Gastrocnemius medialis (tissue), 4 donors: ENCODE data around the gene RAD51AP2. TPM values are rescaled to one million over a fixed set of nuclear protein-coding genes. Genes with fewer than 3 reads are reported as not detected.

Experiments used
- ATAC-seq, 2 donors: fragments of 150-250 bp; one replicate each; pipeline ENCODE4 v1.9.1; 2016
- DNase-seq, 2 donors: peaks; one replicate each; pipeline ENCODE4 v3.0.0-alpha.2; 2019
- H3K27ac ChIP-seq, 4 donors: fragments of 200-600 bp; sonication (generic); 1 replicate in 1 of 4; 2 replicates in 3 of 4; pipeline ENCODE4 v1.5.1; 2016 to 2018; ENCODE audit warnings: mild to moderate bottlenecking in 2 of 4, moderate library complexity in 1 of 4
- H3K27me3 ChIP-seq, 3 donors: fragments of 200-600 bp; sonication (generic) in 2 of 3; 1 replicate in 1 of 3; 2 replicates in 2 of 3; pipeline versions ENCODE4 v1.5.1 to v1.6.0; 2016 to 2019; ENCODE audit warnings: mild to moderate bottlenecking in 1 of 3, moderate library complexity in 1 of 3
- H3K36me3 ChIP-seq, 2 donors: fragments of 200-600 bp; sonication (generic) in 1 of 2; one replicate each; pipeline ENCODE4 v1.5.1; 2017 to 2018
- H3K4me1 ChIP-seq, 2 donors: fragments of 200-600 bp; sonication (generic) in 1 of 2; one replicate each; pipeline ENCODE4 v1.5.1; 2016 to 2017; ENCODE audit warnings: mild to moderate bottlenecking in 2 of 2
- H3K4me3 ChIP-seq, 4 donors: fragments of 200-600 bp; sonication (generic) in 3 of 4; 1 replicate in 1 of 4; 2 replicates in 3 of 4; pipeline ENCODE4 v1.5.1; 2016 to 2019; ENCODE audit warnings: mild to moderate bottlenecking in 2 of 4
- H3K9me3 ChIP-seq, 3 donors: fragments of 200-600 bp; sonication (generic) in 2 of 3; 1 replicate in 1 of 3; 2 replicates in 2 of 3; pipeline ENCODE4 v1.5.1; 2016 to 2019
- POLR2A ChIP-seq, 2 donors: fragments of 450-650 bp; IDR thresholded peaks; one replicate each; pipeline ENCODE4 v1.6.1; 2017; ENCODE audit warnings: antibody characterized with exemption in 2 of 2, mild to moderate bottlenecking in 2 of 2, moderate library complexity in 2 of 2
- in situ Hi-C, 4 donors: fragments of 200-750 bp; cut with MboI; loops; one replicate each; pipeline versions ENCODE4 v1.15.0 to v1.8.0; 2017; ENCODE audit warnings: low sequenced_read_pairs in 4 of 4
- intact Hi-C: fragments of 100-400 bp; cut with DNase I; formaldehyde crosslinking; loops from one replicate; pipeline ENCODE4 v1.15.1; 2023; ENCODE audit warnings: low total_unique reads
- total RNA-seq, 4 donors: library from RNA; depleted of rRNA; stranded (reverse); fragments of >200 nt; gene quantifications; one replicate each; pipeline versions ENCODE4 v1.1.0 to v1.2.3, GENCODE V29; 2016
- TF ChIP-seq, protein P1 (sequence below), 5 experiments: fragments of 450-650 bp in 3 of 5; fragments of 200-600 bp in 2 of 5; sonication (generic) in 2 of 5; IDR thresholded peaks in 4 of 5; conservative IDR thresholded peaks in 1 of 5; 1 replicate in 4 of 5; 2 replicates in 1 of 5; pipeline ENCODE4 v1.5.1; 2016 to 2019; ENCODE audit warnings: antibody characterized with exemption in 5 of 5, mild to moderate bottlenecking in 3 of 5, moderate library complexity in 3 of 5

RAD51AP2 gene
- total RNA-seq, 4 donors from 2014 or later, result not detected

DNA sequence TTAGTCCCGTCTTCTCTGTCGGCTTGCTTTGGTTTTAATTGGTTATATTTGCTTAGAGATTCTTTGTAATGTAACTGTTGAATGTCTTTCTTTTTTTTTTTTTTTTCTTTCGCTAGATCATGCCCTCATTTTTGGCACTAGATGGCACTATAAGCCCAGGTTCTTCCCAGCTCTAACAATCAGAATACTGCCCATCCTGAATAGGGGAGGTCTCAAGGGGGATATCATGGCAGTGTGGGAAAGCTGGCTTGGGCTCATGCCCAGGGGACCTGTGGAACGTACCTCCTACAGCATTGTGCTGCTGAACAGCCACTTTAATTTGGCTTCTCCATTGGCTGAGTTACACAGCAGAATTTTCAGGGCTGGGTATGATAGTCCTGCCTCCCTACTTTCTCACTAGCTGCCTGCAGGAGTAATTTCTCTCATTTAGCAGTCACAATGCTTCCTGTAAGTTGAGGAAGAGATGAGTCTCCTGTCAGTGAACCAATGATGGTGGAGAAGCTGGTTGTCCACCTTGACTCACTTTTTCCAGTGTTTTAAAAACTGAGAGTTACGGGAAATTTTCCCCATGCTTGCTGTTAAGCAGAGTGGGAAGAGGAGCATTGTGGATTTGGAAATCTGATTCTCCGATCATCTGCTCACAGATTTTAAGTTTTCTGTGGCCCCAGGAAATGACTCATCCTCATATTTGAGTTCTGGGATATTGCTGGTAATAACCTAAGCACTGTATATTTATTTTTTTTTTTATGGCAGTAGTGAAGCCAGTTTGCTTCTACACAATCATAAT is 47.2 kb downstream of the RAD51AP2 start:
- Histone ChIP-seq H3K4me1 (no peaks in the 10 kb centered on the region), H3K36me3 (no peaks in the 10 kb centered on the region), H3K9me3 (peaks cover 0 to 7% (median 0%) of the 10 kb centered on the region in 3 donors), H3K27me3 (no peaks in the 10 kb centered on the region), H3K27ac (no peak overlapping the region), H3K4me3 (no peak overlapping the region)
- ATAC-seq (no peak), DNase-seq (no peak)
- in situ Hi-C loops (no loop called here), intact Hi-C loops (loop anchor here (2.0 to 10.0 kb wide), 2 partner anchors 94 to 200 kb away; no protein-coding TSS in a partner anchor)
- TF ChIP-seq, protein P1, sequence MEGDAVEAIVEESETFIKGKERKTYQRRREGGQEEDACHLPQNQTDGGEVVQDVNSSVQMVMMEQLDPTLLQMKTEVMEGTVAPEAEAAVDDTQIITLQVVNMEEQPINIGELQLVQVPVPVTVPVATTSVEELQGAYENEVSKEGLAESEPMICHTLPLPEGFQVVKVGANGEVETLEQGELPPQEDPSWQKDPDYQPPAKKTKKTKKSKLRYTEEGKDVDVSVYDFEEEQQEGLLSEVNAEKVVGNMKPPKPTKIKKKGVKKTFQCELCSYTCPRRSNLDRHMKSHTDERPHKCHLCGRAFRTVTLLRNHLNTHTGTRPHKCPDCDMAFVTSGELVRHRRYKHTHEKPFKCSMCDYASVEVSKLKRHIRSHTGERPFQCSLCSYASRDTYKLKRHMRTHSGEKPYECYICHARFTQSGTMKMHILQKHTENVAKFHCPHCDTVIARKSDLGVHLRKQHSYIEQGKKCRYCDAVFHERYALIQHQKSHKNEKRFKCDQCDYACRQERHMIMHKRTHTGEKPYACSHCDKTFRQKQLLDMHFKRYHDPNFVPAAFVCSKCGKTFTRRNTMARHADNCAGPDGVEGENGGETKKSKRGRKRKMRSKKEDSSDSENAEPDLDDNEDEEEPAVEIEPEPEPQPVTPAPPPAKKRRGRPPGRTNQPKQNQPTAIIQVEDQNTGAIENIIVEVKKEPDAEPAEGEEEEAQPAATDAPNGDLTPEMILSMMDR (IDR thresholded peaks at IDR 0.05 in 4 of 5, conservative IDR thresholded peaks at IDR 0.05 in 1 of 5), result peak in 3 of 5 experiments; percentile 17 to 41 (median 24)
- no peak for TF ChIP-seq POLR2A (IDR thresholded peaks at IDR 0.05)

GRCh38 chr2:17461087-17461475 is 57.2 kb downstream of the RAD51AP2 start:
- intact Hi-C loops (no loop called here), in situ Hi-C loops (no loop called here)
- TF ChIP-seq POLR2A (IDR thresholded peaks at IDR 0.05), result no peak
- TF ChIP-seq, protein P1 (IDR thresholded peaks at IDR 0.05 in 4 of 5, conservative IDR thresholded peaks at IDR 0.05 in 1 of 5), result no peak
- no peak overlapping the region for H3K4me3 ChIP-seq
- no peaks in the 10 kb centered on the region for H3K4me1 ChIP-seq
- DNase-seq, result no peak
- no peak for ATAC-seq
- H3K27me3 ChIP-seq, result no peaks in the 10 kb centered on the region
- H3K9me3 ChIP-seq, result no peaks in the 10 kb centered on the region
- H3K36me3 ChIP-seq, result no peaks in the 10 kb centered on the region
- no peak overlapping the region for H3K27ac ChIP-seq

Other genes with a start within 250 kb of the RAD51AP2 start
- gene VSNL1, start 22.3 kb upstream of the RAD51AP2 start, total RNA-seq, result not detected
- gene SMC6, start 235.4 kb upstream of the RAD51AP2 start, total RNA-seq, result 10 to 100 TPM in 2 of 4 donors, 1 to 10 TPM in 2; 7.5 to 11.0 (median 9.6) TPM
- gene GEN1, start 235.7 kb upstream of the RAD51AP2 start, total RNA-seq, result 1 to 10 TPM in 3 of 4 donors, under 1 TPM in 1; 0.31 to 8.7 (median 2.3) TPM